Embryonic facial prominence (tissue), 1 donor: Measurements from ENCODE around the gene NR1I3.
"Not testable (repeated sequence)": the region's sequence is repeated elsewhere in the genome, so short reads cannot be mapped to it uniquely, and the experiment has no call there.

Source experiments
- DNase-seq: peaks from one replicate; pipeline ENCODE4 v3.0.0-alpha.2; 2016; ENCODE audit errors: extremely low spot score

Gene NR1I3, protein sequence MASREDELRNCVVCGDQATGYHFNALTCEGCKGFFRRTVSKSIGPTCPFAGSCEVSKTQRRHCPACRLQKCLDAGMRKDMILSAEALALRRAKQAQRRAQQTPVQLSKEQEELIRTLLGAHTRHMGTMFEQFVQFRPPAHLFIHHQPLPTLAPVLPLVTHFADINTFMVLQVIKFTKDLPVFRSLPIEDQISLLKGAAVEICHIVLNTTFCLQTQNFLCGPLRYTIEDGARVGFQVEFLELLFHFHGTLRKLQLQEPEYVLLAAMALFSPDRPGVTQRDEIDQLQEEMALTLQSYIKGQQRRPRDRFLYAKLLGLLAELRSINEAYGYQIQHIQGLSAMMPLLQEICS

DNA sequence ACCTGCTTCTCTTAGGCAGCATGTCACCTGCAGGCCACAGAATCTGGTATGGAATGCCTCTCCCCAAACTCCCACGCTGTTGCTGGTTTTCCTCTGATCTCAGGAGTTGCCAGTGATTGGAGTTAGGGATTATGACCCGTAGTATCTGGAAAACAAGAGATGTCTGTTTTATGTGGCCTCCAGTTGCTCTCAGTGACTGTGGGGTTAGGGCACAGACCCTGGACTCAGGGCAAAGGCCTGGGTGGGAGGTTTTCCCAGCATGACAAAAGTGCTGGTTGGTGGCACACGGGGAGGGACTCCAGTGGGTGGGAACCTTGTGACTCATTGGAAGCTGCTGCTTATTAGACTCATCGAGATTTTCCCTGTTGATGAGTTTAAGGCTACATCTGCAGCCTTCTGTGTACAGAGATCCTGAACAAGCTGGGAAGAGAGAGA, at the start of gene NR1I3:
NR1I3 (minus strand) TSS at position 165 of the 435 bp plus-strand sequence. CDS start 1,638 bp downstream, outside the sequence.
- no peak for DNase-seq

DNA sequence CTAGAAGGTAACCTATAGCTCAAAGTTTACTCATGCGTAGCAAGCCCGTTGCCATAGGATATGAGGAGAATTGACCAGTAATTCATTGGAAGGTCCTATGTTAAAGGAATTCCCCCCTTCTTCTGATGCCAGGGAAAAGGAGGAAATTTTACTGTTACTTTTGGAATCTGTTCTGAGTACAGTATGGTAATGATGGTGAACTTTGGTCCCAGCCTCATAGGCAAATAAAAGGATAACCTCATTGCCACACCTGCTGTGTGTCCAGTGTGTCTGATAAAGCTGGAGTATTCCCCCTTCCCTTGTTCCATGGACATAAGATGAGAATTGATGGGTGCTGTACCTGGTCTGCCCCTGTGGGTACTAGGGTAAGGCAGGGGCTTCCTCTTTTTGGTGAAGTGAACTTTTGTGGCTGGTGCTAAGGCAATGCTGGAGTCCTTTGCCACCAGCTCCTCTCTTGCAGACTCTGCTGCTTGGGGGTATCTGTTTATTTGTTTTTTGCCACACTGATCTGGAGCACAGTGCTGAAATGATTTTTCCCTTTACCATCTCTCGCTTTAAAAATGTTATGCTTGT, 49.6 kb upstream of the NR1I3 start:
- DNase-seq: no peak

DNA sequence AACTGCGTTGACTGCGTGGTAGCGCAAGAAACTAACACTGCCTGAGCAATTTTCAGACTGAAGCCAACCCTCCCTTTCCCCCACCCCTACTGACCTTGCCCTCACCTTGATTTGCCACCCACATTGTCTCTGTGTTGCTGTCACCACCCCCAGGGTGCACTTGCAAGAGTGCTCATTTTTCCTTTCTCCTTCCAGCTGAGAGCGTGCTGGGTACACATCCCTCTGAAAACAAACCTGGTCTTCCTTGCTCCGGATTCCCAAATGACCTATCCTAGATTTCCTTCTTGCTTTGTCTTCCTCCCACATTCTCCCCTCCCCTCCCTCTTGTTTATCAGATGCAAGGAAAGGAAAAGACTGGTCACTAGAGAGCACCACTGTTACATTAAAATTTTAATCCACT, 47.5 kb upstream of the NR1I3 start:
- no peak for DNase-seq

DNA sequence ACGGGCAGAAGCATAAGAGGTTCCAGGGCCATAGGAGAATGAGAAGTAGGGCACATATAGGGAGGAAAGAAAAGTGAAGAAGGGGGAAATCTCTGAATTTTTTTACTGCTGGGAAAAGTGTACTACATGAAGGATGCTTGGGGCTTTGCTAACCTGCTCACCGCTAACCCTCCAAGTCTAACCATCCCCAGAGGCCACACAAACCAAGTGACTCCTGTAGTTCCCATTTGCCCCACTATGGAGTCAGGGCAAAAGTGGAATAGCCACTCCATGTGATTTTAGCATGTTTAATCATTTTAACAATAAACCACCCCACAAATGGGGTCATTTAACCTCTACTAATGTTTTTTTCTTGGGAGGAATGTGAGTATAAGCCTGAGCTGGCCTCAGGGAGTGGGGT, 47.1 kb upstream of the NR1I3 start:
- DNase-seq: no peak

DNA sequence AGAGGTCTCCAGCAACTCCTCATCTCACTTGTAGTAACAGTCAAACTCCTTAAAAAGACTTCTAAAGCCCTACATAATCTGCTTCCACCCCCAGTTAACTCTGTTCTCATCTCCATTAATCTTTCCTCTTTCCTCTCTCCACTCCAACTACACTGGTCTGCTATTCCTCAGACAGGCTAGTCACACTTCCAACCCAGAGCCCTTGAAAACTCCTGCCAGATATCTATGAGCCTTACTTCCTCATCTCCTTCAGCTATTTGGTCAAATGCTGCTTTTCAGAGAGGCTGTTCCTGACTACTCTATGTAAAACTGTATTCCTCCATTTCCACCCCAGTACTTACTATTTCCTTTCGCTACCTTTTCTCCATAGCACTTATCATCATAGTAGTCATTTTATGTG, 45.0 kb upstream of the NR1I3 start:
- no peak for DNase-seq

DNA sequence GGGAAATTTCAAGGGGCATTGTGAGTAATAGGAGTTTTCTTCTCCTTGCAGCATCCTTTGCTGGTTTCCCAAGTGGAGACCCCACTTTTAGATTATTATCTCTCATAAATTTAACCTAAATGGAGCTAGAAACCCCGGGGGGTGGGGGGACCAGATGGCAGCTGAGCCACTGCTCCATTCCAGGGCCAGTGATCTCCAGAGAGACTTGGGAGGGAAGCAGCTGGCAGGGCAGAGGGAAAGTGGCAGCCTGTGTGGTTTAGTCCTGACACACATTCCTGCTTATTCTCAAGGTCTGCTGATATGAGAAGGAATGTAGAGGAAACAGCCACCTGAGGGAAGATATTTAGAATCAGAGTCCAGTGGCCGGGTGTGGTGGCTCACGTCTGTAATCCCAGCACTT, 36.9 kb upstream of the NR1I3 start:
- no peak for DNase-seq

DNA sequence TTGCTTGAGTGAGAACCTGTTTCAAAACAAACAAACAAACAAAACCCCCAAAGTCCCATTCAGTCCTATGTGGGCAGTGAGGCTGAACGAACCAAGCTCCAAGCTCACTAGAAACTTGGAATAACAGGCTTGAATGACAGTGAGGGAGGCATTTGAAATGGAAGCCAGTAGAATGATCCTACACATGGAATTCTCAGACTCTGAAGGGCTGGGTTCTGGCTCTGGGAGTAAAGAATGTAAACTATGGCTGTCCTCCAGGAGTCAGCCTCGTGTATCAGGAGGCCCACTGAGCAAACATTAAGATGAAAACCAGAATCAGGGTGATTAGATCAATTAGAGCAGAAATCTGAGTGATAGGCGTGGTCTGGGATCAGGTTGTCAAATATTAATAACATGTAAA, 35.4 kb upstream of the NR1I3 start:
- DNase-seq: no peak

DNA sequence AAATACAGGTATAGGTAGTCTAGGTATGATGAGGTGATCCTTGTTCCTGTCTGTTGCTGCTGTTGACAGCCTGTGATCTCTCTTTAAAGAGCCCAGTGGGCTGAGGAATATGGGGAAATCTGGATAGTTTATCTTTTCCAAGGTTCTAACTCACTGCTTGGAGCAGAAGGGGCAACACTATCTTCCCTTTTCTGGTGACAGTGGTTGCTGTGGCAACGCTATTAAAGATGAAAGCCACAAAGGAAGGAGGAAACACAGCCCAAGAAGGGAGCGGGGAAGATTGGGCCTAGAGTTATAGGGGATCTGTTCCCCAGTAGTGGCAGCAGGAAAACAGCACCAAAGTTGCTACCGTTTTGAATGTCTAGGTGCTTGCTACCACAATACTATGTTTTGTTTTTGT, 29.3 kb upstream of the NR1I3 start:
- no peak for DNase-seq

DNA sequence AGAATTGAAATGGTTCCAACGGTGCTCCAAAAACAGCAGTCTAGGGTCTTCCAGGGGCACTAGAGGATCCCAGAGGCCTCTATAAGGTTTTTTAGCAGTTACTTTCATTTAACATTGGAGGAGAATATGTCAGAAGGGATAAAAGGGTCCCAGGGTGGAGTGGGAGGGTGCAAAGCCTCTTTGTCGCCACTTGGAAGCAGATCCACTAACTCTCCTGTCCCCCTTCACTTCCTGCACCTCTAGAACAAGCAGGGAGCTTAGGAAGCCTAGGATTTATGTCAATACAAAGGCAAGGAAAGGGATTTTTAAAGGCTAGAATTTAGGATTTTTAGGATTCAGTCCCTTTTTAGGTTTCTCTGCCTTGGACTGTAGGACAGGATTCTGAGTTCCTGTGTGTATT, 28.8 kb upstream of the NR1I3 start:
- no peak for DNase-seq

DNA sequence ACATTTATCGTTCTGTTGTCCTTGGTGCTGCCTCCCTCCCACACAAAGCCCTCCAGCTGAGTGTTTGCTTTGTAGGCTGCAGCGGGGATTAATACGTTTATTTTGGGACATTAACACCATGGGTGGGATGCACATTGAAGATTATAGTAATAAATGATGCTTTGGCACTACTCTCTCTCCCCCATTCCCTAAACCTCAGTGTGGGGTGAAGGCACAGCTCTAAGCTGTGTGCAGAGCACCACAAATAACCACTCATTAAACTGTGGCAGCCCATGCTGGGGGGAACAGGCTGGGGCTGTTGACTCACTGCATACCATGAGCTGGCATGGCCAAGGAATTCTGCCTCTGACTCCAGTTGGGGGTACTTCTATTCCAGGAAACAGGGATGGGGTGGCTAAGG, 28.2 kb upstream of the NR1I3 start:
- DNase-seq: no peak

DNA sequence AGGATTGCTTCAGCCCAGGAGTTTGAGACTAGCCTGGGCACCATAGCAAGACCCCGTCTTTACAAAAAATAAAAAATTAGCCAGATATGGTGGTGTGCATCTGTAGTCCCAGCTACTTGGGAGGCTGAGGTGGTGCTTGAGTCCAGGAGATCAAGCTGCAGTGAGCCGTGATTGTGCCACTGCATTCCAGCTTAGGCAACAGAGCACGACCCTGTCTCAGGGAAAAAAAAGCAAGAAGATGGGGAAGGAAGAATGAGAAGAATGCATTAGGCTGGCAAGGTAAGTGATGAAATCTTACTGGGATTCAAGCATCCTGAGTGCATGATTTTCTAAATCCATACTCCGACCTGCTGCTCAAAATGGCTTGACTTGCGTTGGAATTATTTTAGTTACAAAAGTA, 27.3 kb upstream of the NR1I3 start:
- no peak for DNase-seq

DNA sequence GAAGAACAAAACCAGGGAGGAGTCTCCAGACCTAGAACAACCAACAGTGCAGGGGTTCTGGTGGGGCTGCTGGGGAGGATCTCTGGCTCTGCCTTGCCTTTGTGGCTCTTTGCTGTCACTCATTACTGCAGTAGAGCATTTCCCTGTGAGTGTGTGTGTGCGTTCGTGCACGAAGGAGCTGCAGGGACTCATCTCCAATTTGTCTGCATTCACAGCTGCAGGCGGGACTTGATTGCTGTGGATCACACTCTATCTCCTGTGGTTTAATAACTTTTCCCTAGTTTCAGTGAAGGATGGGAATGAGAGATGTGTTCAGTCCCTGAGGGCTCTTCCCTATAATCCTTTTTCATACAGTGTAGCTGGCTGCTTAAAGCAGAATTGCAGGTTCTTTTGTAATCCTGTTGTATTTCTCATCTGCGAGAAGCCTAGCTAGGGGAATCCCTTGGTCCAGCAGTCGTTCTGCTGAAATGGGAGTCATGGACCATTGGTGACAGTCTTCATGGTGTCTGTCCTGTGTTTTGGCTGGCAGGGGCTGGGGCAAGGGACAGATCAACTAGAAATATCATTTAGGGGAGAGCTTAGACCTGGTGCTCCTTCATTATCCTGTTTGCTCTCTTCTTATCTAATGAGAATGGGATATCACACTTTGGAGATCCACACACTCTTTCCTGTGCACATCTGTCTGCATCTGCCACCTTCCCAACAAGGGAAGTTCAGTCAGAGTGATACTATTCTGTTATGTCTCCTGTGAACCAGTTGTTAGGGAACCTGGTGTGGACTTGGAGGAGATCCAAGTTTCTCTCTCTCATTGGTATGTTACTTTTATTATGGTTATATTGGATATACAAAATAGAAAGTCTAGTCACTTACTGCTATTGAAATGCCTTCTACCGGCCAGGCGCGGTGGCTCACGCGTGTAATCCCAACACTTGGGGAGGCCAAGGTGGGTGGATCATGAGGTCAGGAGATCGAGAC, 23.5 kb upstream of the NR1I3 start:
- DNase-seq: no peak

DNA sequence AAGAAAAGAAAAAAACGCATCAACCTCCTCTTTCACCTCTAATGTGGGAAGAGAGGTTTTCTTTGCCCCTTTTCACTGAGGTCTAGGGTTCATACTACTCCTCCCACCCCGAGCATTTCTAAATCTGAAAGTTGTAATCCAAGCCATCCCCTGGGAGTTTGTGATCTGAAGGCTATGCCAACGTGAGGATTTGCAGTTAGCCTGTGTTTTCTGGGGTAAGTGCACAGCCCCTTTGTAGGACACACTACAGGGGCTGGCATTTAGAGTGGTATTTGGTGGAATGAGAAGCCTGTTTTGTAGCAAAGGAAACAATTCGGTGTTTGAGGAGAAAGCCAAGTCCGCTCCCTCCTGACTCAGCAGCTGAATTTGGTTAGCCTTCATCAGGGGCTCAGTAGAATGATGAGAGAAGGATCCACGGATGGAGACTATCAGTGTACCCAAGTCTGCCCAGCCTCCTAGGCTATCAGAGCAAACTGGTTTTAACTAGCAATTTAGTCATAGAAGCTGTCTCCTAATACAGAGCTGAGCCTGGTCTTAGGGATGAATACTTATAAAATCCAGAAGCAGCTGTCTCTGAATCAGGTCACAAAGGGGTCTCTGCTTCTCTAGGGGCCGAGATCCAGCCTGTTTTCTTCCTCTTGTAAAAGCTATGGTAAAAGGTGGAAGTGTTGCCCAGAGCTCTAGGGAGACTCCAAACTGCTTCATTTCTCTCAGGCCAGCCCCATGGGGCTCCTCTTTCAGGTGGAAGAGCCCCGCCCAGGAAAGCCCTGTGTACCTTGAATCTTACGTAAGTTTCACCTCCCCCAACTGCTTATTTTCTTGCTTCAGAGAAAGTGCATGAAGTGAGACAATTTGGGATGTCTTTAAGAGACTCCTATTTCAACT, 22.6 kb upstream of the NR1I3 start:
- DNase-seq: no peak

DNA sequence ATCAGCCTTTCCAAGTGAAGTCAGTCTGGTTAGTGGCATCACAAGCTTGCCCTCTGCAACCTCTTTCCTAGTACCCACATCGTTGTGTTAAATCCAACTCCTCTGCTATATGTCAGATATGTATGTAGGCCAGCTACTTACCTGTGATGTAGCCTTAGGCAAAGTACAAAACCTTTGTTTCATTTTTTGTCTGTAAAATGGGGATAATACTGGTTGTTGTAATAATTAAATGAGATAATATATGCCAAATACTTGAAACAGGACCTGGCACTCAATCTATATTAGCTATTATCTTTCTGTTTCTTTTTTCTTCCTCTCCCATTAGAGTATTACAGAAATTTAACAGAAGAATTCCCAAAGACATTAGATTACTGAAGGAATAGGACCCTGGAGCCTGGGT, 21.8 kb upstream of the NR1I3 start:
- DNase-seq: no peak

DNA sequence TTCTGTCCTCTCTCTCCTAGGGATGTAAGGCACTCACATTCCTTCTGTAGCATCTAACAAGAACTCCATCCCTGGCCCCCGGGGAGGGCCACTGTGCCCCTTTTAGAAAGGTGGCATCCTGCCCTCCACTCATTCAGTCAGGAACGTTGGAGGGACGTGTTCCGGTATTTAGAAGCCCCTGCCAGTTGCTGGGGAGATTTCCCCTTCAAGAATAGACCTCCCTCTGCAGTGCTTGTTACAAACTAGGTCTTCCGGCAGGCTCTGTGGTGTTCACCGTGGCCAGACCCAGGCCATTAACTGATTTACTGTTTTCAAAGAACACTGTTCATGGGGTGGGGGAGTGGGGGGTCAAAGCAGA, 21.3 kb upstream of the NR1I3 start:
- DNase-seq: no peak

DNA sequence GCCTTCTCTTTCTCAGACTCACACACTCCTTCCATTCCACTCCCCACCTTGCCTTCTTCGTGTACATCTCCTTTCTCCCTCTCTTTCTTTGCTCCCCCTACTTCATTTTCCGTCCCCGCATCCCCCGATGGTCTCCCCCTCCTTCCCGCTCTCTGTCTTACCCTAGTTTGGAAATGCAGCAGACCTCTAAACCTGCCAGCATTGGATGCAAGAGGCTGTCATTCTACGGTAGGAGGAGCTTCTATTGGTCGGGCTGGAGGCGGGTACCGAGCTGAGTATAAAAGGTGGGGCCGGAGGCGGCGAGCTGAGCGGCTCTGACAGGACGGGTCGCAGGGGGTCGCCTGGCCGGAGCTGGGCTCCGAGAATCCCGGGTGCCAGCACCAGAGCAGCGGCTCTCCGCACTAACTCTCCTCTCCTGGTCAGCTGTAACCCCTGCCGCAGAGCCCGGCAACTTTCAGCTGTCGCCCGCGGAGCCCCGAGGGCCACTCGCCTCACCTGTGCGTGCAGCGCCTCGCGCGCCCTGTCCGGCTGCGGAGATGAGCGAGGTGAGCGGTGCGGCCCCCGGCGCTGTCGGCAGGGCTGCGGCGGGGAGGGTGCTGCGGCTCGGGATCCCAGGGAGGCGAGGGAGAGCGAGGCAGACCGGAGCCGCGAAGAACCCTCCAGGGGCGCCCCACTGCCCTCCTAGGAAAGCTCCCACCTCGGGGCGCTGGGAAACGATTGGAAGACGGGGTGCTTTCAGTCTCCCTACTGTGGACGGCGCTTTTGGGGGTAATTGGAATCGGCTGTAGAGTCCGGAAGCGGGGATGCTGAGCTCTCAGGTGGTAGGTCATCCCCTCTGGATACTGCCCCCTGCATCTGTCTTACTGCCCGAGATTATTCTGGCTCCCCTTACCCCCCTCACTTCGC, 20.7 kb upstream of the NR1I3 start, which contains the start of gene PCP4L1:
PCP4L1 (plus strand) TSS at position 307 of the 906 bp plus-strand sequence; CDS start at position 537, 230 bp downstream.
- DNase-seq: peak; percentile 66

DNA sequence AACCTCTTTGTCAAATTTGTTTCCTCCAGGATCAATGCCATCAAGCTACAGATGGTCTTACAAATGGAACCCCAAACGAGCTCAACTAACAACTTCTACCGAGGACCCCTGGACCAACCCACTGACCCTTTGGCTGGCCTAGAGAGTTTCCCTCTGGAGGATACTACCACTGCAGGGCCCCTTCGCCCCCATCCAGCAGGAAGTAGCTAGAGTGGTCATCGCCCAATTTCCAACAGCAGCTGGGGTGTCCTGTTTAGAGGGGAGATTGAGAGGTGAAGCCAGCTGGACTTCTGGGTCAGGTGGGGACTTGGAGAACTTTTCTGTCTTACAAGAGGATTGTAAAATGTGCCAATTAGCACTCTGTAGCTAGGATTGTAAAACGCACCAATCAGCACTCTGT, 19.1 kb upstream of the NR1I3 start:
- DNase-seq: not testable (repeated sequence)

DNA sequence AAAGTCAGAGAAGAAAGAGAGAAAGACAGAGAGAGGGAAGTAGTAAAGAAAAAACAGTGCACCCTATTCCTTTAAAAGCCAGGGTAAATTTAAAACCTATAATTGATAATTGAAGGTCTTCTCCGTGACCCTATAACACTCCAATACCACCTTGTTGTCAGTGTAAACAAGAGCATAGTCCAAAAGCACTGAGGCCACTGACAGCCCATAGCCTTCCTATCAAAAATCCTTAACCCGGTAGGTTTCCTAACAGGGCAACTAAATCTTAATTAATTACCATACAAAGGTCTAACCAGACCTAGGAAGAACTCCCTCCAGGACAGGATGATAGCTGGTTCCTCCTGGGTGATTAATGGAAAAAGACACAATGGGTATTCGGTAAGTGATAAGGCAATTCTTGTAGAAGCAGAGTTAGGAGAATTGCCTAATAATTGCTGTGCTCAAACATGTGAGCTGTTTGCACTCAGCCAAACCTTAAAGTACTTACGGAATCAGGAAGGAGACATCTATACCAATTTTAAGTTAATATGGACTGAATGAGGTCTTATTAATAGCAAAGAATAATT, 18.0 kb upstream of the NR1I3 start:
- DNase-seq: not testable (repeated sequence)

DNA sequence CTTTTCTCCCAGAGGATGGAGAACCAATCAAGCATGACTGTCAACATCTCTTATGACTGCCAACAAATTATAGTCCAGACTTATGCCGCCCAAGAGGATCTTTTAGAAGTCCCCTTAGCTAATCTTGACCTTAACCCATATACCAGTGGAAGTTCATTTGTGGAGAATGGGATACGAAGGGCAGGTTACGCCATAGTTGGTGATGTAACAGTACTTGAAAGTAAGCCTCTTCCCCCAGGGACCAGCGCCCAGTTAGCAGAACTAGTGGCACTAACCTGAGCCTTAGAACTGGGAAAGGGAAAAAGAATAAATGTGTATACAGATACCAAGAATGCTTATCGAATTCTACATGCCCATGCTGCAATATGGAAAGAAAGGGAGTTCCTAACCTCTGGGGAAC, 17.3 kb upstream of the NR1I3 start:
- DNase-seq: not testable (repeated sequence)

DNA sequence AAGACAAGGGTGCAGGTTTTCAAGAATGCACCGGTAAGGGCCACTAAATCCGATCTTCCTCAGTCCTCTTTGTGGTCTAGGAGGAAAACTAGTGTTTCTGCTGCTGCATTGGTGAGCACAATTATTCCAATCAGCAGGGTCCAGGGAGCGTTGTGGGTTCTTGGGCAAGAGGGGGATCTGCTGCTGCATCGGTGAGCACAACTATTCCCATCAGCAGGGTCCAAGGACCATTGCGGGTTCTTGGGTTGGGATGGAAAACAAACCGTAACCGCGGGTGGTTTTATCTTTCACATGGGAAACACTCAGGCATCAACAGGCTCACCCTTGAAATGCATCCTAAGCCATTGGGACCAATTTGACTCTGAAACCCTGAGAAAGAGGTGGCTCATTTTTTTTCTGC, 13.6 kb upstream of the NR1I3 start:
- no peak for DNase-seq
